Measurements from ENCODE around the gene SIT1.

- TF ChIP-seq CTCF (IDR thresholded peaks at IDR 0.05): no peak
- no peak for TF ChIP-seq POLR2A (IDR thresholded peaks at IDR 0.05)
These were observed 17.2 kb upstream of the SIT1 start for GRCh38 chr9:35667939-35668338.

All from right lobe of liver (tissue), 4 donors.